Keratinocyte (primary cell): ENCODE results near the gene TRAF3IP3. TPM values are rescaled to one million over a fixed set of nuclear protein-coding genes. Genes with fewer than 3 reads are reported as not detected.
A peak's percentile ranks its signal among the peaks of the same experiment; 100 is the strongest.

Source experiments
- DNase-seq: peaks from one replicate; pipeline ENCODE4 v3.0.0-alpha.2; 2011; ENCODE audit warnings: low read depth, missing footprints, low spot score
- FAIRE-seq: peaks from 2 replicates; lab custom pipeline; 2011; peaks lifted over from hg19 to GRCh38; lab: Jason Lieb, UNC
- H2AFZ ChIP-seq: 2 replicates; pipeline ENCODE4 v1.6.0; 2012; ENCODE audit warnings: low read length, control low read depth, inconsistent platforms; ENCODE audit not compliant: control insufficient read depth
- H3K27ac ChIP-seq: 2 replicates; pipeline ENCODE4 v1.5.1; 2011; ENCODE audit warnings: low read length; ENCODE audit not compliant: control insufficient read depth, insufficient read depth
- H3K27me3 ChIP-seq: 3 replicates; pipeline ENCODE4 v1.6.0; 2011; ENCODE audit warnings: low read length; ENCODE audit not compliant: control insufficient read depth, insufficient read depth; ENCODE audit errors: extremely low read depth
- H3K36me3 ChIP-seq, 2 experiments: 2 replicates in 1 of 2; 3 replicates in 1 of 2; pipeline ENCODE4 v1.5.1; 2011; ENCODE audit warnings: low read length in 2 of 2, mild to moderate bottlenecking in 1 of 2; ENCODE audit not compliant: control insufficient read depth in 2 of 2, insufficient read depth in 2 of 2; ENCODE audit errors: extremely low read depth in 1 of 2
- H3K4me1 ChIP-seq: 3 replicates; pipeline ENCODE4 v1.5.1; 2011; ENCODE audit warnings: low read length; ENCODE audit not compliant: control insufficient read depth, insufficient read depth; ENCODE audit errors: extremely low read depth
- H3K4me2 ChIP-seq: 3 replicates; pipeline ENCODE4 v1.6.0; 2011; ENCODE audit warnings: low read depth, low read length; ENCODE audit not compliant: control insufficient read depth, insufficient read depth; ENCODE audit errors: extremely low read depth
- H3K4me3 ChIP-seq, 3 experiments: fragments of 200-600 bp in 1 of 3; sonication (generic) in 1 of 3; 2 replicates in 2 of 3; 3 replicates in 1 of 3; pipeline ENCODE4 v1.5.1; 2011 to 2016; ENCODE audit warnings: low read length in 3 of 3, mild to moderate bottlenecking in 3 of 3, control low read depth in 2 of 3, inconsistent platforms in 1 of 3, low read depth in 1 of 3, mixed read lengths in 1 of 3, mixed run types in 1 of 3, moderate library complexity in 1 of 3; ENCODE audit not compliant: control insufficient read depth in 2 of 3, insufficient read depth in 2 of 3; ENCODE audit errors: extremely low read depth in 1 of 3
- H3K79me2 ChIP-seq: 2 replicates; pipeline ENCODE4 v1.6.0; 2012; ENCODE audit warnings: low read length; ENCODE audit not compliant: control insufficient read depth, insufficient read depth
- H3K9ac ChIP-seq: 3 replicates; pipeline ENCODE4 v1.6.0; 2011; ENCODE audit warnings: low read length; ENCODE audit not compliant: control insufficient read depth, insufficient read depth; ENCODE audit errors: extremely low read depth
- H3K9me1 ChIP-seq: 3 replicates; pipeline ENCODE4 v1.6.0; 2011; ENCODE audit warnings: low read length; ENCODE audit not compliant: control insufficient read depth, insufficient read depth; ENCODE audit errors: extremely low read depth
- H3K9me3 ChIP-seq: 2 replicates; pipeline ENCODE4 v1.5.1; 2012; ENCODE audit warnings: low read depth, low read length; ENCODE audit not compliant: control insufficient read depth
- H4K20me1 ChIP-seq: 3 replicates; pipeline ENCODE4 v1.6.0; 2011; ENCODE audit warnings: low read length; ENCODE audit not compliant: control insufficient read depth, insufficient read depth; ENCODE audit errors: extremely low read depth
- CTCF ChIP-seq, 3 experiments: IDR thresholded peaks in 1 of 3; conservative IDR thresholded peaks in 1 of 3; optimal IDR thresholded peaks in 1 of 3; 2 replicates in 2 of 3; 3 replicates in 1 of 3; pipeline versions ENCODE3 to v1.5.1; 2011; ENCODE audit warnings: low read length in 3 of 3, mild to moderate bottlenecking in 3 of 3, moderate library complexity in 2 of 3, control low read depth in 1 of 3, inconsistent platforms in 1 of 3; ENCODE audit not compliant: insufficient read depth in 2 of 3; ENCODE audit errors: extremely low read depth in 1 of 3
- EZH2 ChIP-seq: IDR thresholded peaks from one replicate; pipeline ENCODE4 v1.6.1; 2012; ENCODE audit warnings: inconsistent platforms, mild to moderate bottlenecking, low read length, moderate library complexity
- dilution Hi-C: fragments of 300-500 bp; cut with MboI; formaldehyde crosslinking; loops from one replicate; pipeline ENCODE4 v1.7.0; 2020; ENCODE audit warnings: low sequenced_read_pairs; ENCODE audit not compliant: extremely low pct_ligation_motif_present
- polyA plus RNA-seq, 5 experiments: library from polyadenylated mRNA; depleted of rRNA in 3 of 5; stranded (reverse) in 3 of 5; stranded (forward) in 1 of 5; unstranded in 1 of 5; fragments of >200 nt; gene quantifications; 1 replicate in 1 of 5; 2 replicates in 3 of 5; 3 replicates in 1 of 5; pipeline versions ENCODE4 v1.2.1 to v1.2.3, GENCODE V29; 2011 to 2012; ENCODE audit warnings: missing spikeins in 2 of 5, low read depth in 1 of 5, low replicate concordance in 1 of 5

The TRAF3IP3 gene
- polyA plus RNA-seq, 1 donor (not counting 4 experiments of a cell fraction or from before 2014, with no cell fraction given) = 0.16 TPM

- peak; percentile 73 for FAIRE-seq
- dilution Hi-C loops = no loop called here
- Histone ChIP-seq H3K27me3 (no peaks in the 10 kb centered on the region), H2AFZ (no peak within 1 kb of the TSS), H3K4me3 (peak within 1 kb of the TSS; percentile 81 to 92 (median 90)), H3K9ac (peak within 1 kb of the TSS; percentile 100), H3K9me3 (no peaks in the 10 kb centered on the region), H3K79me2 (peaks cover 63% of the 10 kb centered on the region), H3K9me1 (peaks cover 2% of the 10 kb centered on the region), H3K27ac (peak within 1 kb of the TSS; percentile 99), H3K4me1 (peaks cover 66% of the 10 kb centered on the region), H3K36me3 (peaks cover 19 to 28% of the 10 kb centered on the region in 2 experiments), H4K20me1 (peaks cover 37% of the 10 kb centered on the region), H3K4me2 (peak within 1 kb of the TSS; percentile 97)
- DNase-seq = no peak
- TF ChIP-seq EZH2 = no peak
- peak in 1 of 3 experiments; percentile 10 for TF ChIP-seq CTCF (optimal IDR thresholded peaks at IDR 0.05 in 1 of 3, IDR thresholded peaks at IDR 0.05 in 1 of 3, conservative IDR thresholded peaks at IDR 0.05 in 1 of 3; ENCODE audit: extremely low read depth in 1 of 3, insufficient read depth in 2 of 3, low read length in 3 of 3)
Observed at GRCh38 chr1:209805875-209806760, 50.3 kb downstream of the TRAF3IP3 start, which contains the start of gene IRF6. TSS of gene IRF6 (minus strand) at chr1:209806142. CDS start at chr1:209801413, 4,729 bp downstream.

GRCh38 chr1:209807509-209807908 lies 51.7 kb downstream of the TRAF3IP3 start:
- Histone ChIP-seq H3K9me3 (no peaks in the 10 kb centered on the region), H4K20me1 (peaks cover 25% of the 10 kb centered on the region), H3K36me3 (peaks cover 8 to 14% of the 10 kb centered on the region in 2 experiments), H3K4me1 (peaks cover 53% of the 10 kb centered on the region), H3K27me3 (no peaks in the 10 kb centered on the region), H3K27ac (peak overlapping the region; percentile 99), H3K4me3 (peak overlapping the region; percentile 74 to 81 (median 80)), H3K79me2 (peaks cover 49% of the 10 kb centered on the region), H2AFZ (no peak overlapping the region), H3K4me2 (peak overlapping the region; percentile 97), H3K9ac (peak overlapping the region; percentile 100), H3K9me1 (no peaks in the 10 kb centered on the region)
- no peak for FAIRE-seq
- DNase-seq = no peak
- no peak for TF ChIP-seq CTCF (optimal IDR thresholded peaks at IDR 0.05 in 1 of 3, IDR thresholded peaks at IDR 0.05 in 1 of 3, conservative IDR thresholded peaks at IDR 0.05 in 1 of 3; ENCODE audit: extremely low read depth in 1 of 3, insufficient read depth in 2 of 3, low read length in 3 of 3)
- no peak for TF ChIP-seq EZH2
- dilution Hi-C loops = no loop called here
